Activated naive CD4-positive, alpha-beta T cell treated with Interleukin-2 at 50 U/mL for 16 hours (primary cell): ENCODE results near the gene LRRC55.

Source experiments
- DNase-seq: peaks from one replicate; pipeline ENCODE4 v3.0.0-alpha.2; 2020

LRRC55 gene

GRCh38 chr11:57203882-57204480 lies 22.2 kb downstream of the LRRC55 start:
- DNase-seq, result no peak

- no peak for DNase-seq
Measured at GRCh38 chr11:57205041-57205641, 23.4 kb downstream of the LRRC55 start.

- no peak for DNase-seq
Measured at GRCh38 chr11:57207168-57207567, 25.4 kb downstream of the LRRC55 start.

- no peak for DNase-seq
Measured at GRCh38 chr11:57210781-57211180, 29.0 kb downstream of the LRRC55 start.

- no peak for DNase-seq
Measured at GRCh38 chr11:57213342-57214097, 31.8 kb downstream of the LRRC55 start.

- no peak for DNase-seq
Measured at GRCh38 chr11:57214098-57214417, 32.3 kb downstream of the LRRC55 start.

GRCh38 chr11:57214494-57214893 lies 32.7 kb downstream of the LRRC55 start:
- DNase-seq, result no peak

GRCh38 chr11:57216463-57216862 lies 34.7 kb downstream of the LRRC55 start:
- no peak for DNase-seq

- no peak for DNase-seq
Measured at GRCh38 chr11:57217053-57217452, 35.3 kb downstream of the LRRC55 start.

- no peak for DNase-seq
Measured at GRCh38 chr11:57219021-57219627, 37.4 kb downstream of the LRRC55 start.

GRCh38 chr11:57222239-57222638 lies 40.5 kb downstream of the LRRC55 start:
- no peak for DNase-seq

GRCh38 chr11:57223601-57224000 lies 41.8 kb downstream of the LRRC55 start:
- no peak for DNase-seq

- no peak for DNase-seq
Measured at GRCh38 chr11:57224128-57224527, 42.4 kb downstream of the LRRC55 start.

- no peak for DNase-seq
Measured at GRCh38 chr11:57224537-57224936, 42.8 kb downstream of the LRRC55 start.

- no peak for DNase-seq
Measured at GRCh38 chr11:57228600-57228999, 46.8 kb downstream of the LRRC55 start.

- DNase-seq, result no peak
Measured at GRCh38 chr11:57230316-57230715, 48.6 kb downstream of the LRRC55 start.

GRCh38 chr11:57230791-57231538 lies 49.2 kb downstream of the LRRC55 start:
- no peak for DNase-seq

GRCh38 chr11:57231539-57232253 lies 49.9 kb downstream of the LRRC55 start:
- no peak for DNase-seq

- no peak for DNase-seq
Measured at GRCh38 chr11:57233702-57234101, 51.9 kb downstream of the LRRC55 start.

- no peak for DNase-seq
Measured at GRCh38 chr11:57235761-57236703, 54.3 kb downstream of the LRRC55 start.

GRCh38 chr11:57237204-57237681 lies 55.5 kb downstream of the LRRC55 start, which contains the start of gene APLNR:
Gene APLNR (minus strand): TSS chr11:57237250. CDS start chr11:57237004, 246 bp downstream.
- DNase-seq, result no peak
